ENCODE data around the gene CNPY2. TPM values are rescaled to one million over a fixed set of nuclear protein-coding genes. Genes with fewer than 3 reads are reported as not detected.
"Not testable (repeated sequence)": the region's sequence is repeated elsewhere in the genome, so short reads cannot be mapped to it uniquely, and the experiment has no call there.

The CNPY2 gene
- total RNA-seq, 4 donors from 2014 or later = 33.5 to 83.5 (median 67.3) TPM

GRCh38 chr12:56297400-56297799 lies 18.4 kb downstream of the CNPY2 start:
- intact Hi-C loops (cut with DNase I; ENCODE audit: low total_unique reads) = no loop called here
- peaks cover 0 to 10% of the 10 kb centered on the region in 2 donors for H3K4me1 ChIP-seq
- H3K4me3 ChIP-seq = no peak overlapping the region
- no peaks in the 10 kb centered on the region for H3K9me3 ChIP-seq
- no peaks in the 10 kb centered on the region for H3K27me3 ChIP-seq
- no peaks in the 10 kb centered on the region for H3K36me3 ChIP-seq
- no peak for DNase-seq
- H3K27ac ChIP-seq = no peak overlapping the region
- TF ChIP-seq POLR2A (IDR thresholded peaks at IDR 0.05) (no peak), CTCF (IDR thresholded peaks at IDR 0.05) (no peak)

- H3K27me3 ChIP-seq = no peaks in the 10 kb centered on the region
- H3K9me3 ChIP-seq = no peaks in the 10 kb centered on the region
- intact Hi-C loops (cut with DNase I; ENCODE audit: low total_unique reads) = loop anchor here (1.0 kb wide), 1 partner anchor 19 kb away; no protein-coding TSS in a partner anchor
- no peak for DNase-seq
- H3K36me3 ChIP-seq = no peaks in the 10 kb centered on the region
- H3K4me3 ChIP-seq = no peak overlapping the region
- peaks cover 0 to 8% of the 10 kb centered on the region in 2 donors for H3K4me1 ChIP-seq
- no peak overlapping the region for H3K27ac ChIP-seq
- TF ChIP-seq CTCF (IDR thresholded peaks at IDR 0.05) (no peak), POLR2A (IDR thresholded peaks at IDR 0.05) (no peak)
Observed at GRCh38 chr12:56296295-56296694, 19.5 kb downstream of the CNPY2 start.

- H3K27me3 ChIP-seq = no peaks in the 10 kb centered on the region
- DNase-seq = no peak
- no peak overlapping the region for H3K4me3 ChIP-seq
- H3K36me3 ChIP-seq = no peaks in the 10 kb centered on the region
- intact Hi-C loops (cut with DNase I; ENCODE audit: low total_unique reads) = no loop called here
- no peaks in the 10 kb centered on the region for H3K9me3 ChIP-seq
- H3K4me1 ChIP-seq = peaks cover 0 to 5% of the 10 kb centered on the region in 2 donors
- H3K27ac ChIP-seq = no peak overlapping the region
- TF ChIP-seq CTCF (IDR thresholded peaks at IDR 0.05) (no peak), POLR2A (IDR thresholded peaks at IDR 0.05) (no peak)
Observed at GRCh38 chr12:56293795-56294194, 22.0 kb downstream of the CNPY2 start.

- no peaks in the 10 kb centered on the region for H3K36me3 ChIP-seq
- no peak overlapping the region for H3K27ac ChIP-seq
- TF ChIP-seq CTCF (IDR thresholded peaks at IDR 0.05) = no peak
- TF ChIP-seq POLR2A (IDR thresholded peaks at IDR 0.05) = no peak
- H3K9me3 ChIP-seq = no peaks in the 10 kb centered on the region
- no peaks in the 10 kb centered on the region for H3K27me3 ChIP-seq
- H3K4me1 ChIP-seq = no peaks in the 10 kb centered on the region
- H3K4me3 ChIP-seq = no peak overlapping the region
- intact Hi-C loops (cut with DNase I; ENCODE audit: low total_unique reads) = no loop called here
- DNase-seq = no peak
Observed at GRCh38 chr12:56288705-56289387, 26.9 kb downstream of the CNPY2 start.

GRCh38 chr12:56286044-56286830 lies 29.6 kb downstream of the CNPY2 start:
- H3K4me1 ChIP-seq = no peaks in the 10 kb centered on the region
- no peaks in the 10 kb centered on the region for H3K9me3 ChIP-seq
- intact Hi-C loops (cut with DNase I; ENCODE audit: low total_unique reads) = no loop called here
- H3K36me3 ChIP-seq = no peaks in the 10 kb centered on the region
- TF ChIP-seq CTCF (IDR thresholded peaks at IDR 0.05) (no peak), POLR2A (IDR thresholded peaks at IDR 0.05) (no peak)
- H3K4me3 ChIP-seq = no peak overlapping the region
- no peak for DNase-seq
- H3K27ac ChIP-seq = no peak overlapping the region
- H3K27me3 ChIP-seq = no peaks in the 10 kb centered on the region

- H3K27ac ChIP-seq; DNase-seq; intact Hi-C loops (cut with DNase I; ENCODE audit: low total_unique reads); H3K27me3 ChIP-seq; H3K4me3 ChIP-seq; H3K9me3 ChIP-seq; H3K4me1 ChIP-seq; H3K36me3 ChIP-seq: not testable (repeated sequence)
Observed at GRCh38 chr12:56284263-56284662, 31.5 kb downstream of the CNPY2 start.
